GM19468 (cell line): ENCODE measurements around the gene TMOD4.
A peak's percentile ranks its signal among the peaks of the same experiment; 100 is the strongest.

Source experiments
- ATAC-seq: cut with Tn5 transposase; IDR thresholded peaks from one replicate; pipeline ENCODE4 v1.9.1; 2021; ENCODE audit warnings: mild to moderate bottlenecking, moderate library complexity, moderate number of reproducible peaks; ENCODE audit not compliant: unreplicated experiment; ENCODE audit errors: extremely low read depth

TMOD4 gene

DNA sequence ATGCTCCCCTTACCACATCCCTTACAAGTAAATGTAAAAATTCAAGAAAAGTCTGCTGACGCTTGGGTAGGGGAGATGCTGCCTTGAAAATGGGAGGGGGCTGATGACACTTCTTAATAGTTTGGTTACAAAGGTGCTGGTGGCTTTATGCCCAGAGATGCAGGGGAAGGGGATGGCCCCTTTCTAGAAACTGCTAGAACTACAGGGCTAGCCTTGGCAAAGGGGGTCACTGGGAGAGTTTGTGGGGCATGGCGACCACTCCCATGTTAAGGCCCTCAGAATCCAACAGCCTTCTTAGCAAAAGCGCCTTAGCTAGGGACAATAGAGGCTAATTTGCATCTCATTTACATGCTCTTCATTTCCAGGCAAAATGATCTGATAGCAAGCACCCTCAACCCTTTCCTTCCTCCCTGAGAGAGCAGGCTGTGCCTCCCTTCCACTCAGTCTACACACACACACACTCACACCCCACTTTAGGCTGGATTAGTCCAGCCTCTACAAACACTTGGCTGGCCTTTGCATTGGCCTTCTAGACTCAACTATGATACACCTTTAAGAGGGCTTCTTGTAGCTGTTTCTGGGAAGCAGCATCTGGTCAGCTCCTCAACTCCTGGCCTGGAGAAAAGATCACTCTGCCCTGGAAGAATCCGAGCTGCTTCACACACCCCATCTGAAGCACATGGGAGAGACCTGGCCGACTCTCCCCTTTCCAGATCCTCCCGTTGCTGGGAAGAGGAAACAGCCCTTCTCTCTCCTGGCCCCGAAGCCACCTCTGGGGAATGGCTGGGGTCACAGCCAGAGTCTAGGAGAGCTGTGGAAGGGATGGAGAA lies 31.1 kb downstream of the TMOD4 start:
- no peak for ATAC-seq

DNA sequence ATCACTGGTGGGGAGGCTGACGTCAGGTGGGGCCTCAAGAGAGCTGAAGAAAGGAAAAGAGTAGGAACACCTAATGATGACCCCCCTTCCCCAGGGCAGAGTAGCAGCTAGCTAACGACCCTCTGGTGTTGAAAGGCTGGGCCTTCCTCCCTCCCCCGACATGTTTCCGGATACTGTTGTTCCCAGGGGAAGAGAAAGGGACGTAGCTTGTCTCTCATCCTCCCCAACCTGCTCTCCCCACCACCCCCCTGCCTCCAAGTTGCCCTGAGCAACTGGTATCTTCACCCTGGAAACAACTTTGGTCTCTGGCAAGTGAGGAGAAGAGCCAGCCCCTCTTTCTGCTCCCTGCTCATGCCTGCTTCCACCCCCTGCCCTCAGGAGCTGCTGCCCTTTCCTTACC lies 31.8 kb downstream of the TMOD4 start:
- ATAC-seq, result no peak

DNA sequence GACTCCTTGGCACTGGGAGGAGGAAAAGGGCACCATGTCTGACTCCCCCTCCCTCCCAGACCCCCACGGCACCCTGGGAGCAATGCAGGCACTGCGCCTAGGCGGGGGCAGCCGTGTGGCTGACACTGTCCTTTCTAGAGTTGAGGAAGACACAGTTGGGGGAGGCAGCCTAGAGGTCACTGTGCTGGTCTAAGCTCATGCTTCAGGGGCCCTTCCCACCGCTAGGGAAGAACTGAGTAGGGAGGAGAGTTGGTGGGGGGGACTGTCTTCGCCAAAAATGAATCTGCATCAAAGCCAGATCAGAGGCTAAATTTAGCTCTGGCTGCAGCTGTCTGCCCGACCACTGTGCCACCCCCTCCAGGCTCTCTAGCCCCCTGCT lies 32.7 kb downstream of the TMOD4 start:
- no peak for ATAC-seq

DNA sequence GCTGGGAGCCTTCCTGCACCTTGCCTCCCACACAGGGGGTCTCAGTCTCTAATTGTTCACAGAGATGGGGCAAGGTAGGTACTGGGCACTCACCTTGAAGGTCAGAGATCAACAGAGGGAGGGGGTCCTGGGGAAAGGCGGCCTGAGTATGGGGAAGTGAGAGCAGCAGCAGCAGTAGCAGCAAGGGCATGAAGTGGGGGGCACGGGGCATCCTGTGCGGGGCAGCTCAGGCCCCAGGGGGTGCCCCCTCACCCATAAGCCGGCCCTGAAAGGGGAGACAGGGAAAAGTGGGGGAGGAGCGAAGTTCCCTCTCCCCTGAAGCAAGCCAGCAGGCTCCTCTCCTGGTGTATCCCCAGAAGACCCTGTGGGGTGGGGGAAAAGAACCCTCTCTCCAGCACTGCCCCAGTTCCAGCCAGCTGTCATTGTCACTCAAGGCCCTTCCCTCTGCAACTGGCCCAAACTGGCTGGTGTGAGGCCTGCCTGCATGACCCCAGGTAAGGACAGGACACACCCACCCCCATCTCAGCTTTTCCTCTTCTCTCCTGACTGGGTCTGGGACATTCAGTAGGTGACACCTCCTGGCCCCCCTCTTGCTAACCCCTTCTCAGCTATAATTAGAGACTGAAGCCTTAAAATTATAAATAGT lies 33.2 kb downstream of the TMOD4 start:
- no peak for ATAC-seq

DNA sequence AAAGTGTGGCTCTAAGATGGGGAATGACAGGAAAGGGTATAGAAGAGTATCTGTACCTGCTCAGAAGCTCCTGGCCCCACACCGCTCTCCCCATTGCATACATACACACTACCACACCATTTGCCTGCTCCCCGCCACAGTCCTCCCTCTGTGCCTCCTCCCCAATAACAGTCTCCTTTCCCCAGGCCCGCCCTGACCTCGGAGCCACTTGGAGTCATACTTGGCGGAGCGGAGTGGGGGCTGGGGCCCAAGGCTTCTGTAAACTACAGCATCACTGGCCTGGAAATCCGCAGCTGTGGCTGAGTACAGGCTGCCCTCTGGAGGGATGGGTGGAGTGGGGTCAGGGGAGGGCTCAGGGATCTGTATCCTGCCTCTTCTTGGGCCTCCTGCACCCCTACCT lies 38.0 kb downstream of the TMOD4 start:
- ATAC-seq, result no peak

DNA sequence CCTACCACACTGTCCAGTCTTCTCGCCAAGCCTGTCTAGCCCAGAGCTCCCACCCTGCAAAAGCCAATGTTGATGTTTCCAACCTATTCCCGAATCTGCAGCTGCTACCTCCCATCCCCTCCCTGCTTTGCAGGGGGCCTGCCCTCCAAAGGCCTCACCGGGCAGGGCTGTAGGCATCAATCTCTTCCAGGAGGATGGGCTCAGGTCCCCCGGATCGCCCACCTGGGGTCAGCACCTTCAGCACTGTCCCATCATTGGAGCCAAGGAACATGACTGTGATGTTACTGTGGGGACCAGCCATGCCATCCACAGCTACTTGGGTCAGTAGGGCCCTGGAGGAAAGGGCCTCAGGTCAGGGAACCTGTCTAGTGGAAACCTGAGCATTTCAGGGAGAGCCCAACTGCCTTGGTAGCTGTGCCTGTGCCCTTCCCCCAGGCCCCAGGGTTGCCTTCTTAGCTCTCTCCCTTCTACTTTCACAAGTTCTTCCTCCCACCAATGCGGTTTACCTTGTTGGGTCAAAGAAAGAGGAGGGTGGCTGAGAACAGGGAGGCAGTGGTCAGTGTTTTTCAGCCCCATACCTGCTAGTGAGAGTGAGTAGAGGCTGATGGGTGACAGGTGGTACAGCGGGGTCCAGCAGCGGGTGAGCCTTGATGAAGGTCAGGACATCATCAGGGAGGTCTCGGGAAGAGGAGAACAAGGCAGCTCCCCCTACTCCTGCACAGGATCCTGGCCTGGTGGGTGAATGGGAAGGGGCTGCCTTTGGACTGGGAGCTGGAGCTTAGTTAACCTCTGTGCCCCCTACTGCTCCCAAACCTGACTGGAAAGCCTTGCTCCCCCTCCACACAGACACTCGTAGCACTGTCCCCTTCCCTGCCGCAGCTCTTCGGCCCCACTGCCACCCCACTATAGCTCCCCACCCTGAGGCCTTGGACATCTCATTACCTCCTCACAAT lies 40.1 kb downstream of the TMOD4 start:
- ATAC-seq, result no peak

DNA sequence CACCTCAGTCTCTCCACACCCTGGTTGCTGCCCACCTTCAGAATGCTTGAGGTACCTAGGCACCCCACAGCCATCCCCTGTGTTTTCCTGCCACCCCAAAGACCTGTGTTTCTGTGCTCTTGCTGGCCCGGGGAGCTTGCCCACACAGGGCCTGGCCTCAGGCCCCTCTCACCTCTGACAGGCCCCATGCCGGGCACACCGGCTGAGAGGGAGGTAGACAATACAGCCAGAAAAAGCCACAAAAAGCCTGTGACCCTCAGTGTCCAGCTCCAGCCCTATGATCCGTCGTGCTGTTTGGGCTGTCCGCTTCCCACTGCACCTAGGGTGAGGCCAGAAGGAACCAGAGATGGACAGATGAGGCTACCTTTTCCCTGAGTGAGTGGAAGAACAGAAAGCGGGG lies 40.8 kb downstream of the TMOD4 start:
- no peak for ATAC-seq

DNA sequence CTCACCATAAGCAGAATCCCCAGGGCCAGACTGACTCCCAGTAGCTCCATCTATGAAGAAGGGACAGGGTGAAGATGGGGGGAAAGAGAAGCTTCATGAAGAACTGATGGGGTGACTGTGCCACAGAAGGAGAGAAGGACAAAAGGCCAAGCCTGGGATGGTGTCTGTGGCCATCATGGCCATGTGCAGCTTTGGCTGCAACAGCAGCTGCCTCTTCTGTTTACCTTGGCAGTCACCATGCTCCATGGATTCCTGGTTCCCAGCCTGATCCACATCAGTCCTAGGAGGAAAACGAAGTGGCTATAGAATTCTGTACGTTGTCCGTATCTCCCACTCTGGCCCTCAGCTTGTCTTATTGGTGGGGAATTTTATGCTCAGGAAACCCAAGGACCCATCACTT lies 41.4 kb downstream of the TMOD4 start:
- no peak for ATAC-seq

DNA sequence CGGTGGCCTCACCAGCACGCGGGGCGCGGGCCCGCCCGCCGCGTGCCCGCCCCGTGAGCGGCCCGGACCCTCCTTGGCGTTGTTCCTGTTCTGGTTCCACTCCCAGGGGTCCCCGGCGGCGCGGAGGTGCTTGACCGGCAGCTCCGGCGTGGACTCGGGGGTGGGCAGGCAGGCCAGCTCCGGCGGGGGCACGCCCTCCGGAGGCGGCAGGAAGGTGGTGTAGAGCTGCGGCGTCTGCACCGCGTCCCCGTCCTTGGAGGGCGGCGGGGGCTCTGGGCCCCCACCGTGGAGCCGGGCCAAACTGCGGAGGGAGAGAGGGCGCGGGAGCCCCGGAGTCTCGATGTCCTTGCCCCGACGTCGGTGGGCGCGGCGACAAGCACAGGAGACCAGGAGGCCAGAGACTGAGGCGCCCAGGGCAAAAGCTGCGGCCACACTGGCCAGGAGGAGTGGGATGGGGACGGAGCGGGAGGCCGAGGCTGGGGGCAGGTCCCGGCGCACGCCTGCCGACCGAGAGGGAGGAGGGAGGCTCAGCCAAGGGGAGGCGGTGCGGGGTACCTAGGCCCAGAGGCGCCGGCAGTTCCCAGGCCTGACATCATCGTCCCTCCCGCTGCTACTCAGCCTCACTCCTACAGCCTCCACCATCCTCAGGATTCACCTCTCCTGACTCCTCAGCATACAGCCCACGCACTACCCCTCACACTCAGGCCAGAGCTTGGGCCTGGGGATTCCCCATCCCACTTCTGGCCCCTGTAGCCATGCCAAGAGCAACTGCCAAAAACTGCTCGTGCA lies 42.6 kb downstream of the TMOD4 start:
- no peak for ATAC-seq

DNA sequence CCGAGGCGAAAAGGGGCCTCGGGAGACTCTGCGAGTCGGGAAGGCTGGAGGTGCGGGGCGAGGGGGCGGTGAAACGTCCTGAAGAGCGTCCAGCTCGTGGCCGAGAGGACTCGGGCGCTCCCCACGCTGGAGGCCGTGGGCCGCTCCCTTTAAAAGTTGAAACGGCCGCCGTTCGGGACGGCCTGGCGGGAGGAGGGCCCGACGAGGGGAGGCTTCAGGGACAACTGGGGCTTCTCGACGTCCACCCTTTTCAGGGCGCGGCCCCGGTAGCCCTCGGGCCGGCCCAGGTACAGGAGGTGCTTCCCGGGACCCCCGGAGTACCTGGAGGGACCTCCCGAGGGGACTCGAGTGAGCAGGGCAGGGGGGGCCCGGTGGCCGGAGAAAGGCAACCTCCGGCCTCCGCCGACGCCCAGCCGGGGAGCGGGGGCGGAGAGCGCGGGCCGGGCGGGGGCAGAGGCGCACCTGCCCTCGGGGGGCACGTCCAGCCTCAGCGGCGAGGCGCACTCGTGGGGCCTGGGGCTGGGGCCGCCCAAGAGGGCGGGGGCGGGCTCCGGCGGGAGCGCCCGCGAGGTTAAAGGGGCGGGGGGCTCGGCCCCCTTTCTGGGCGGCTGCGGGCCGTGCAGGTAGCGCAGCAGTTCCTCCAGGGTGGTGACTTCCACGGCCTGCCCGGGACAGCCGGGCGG lies 43.3 kb downstream of the TMOD4 start:
- no peak for ATAC-seq

DNA sequence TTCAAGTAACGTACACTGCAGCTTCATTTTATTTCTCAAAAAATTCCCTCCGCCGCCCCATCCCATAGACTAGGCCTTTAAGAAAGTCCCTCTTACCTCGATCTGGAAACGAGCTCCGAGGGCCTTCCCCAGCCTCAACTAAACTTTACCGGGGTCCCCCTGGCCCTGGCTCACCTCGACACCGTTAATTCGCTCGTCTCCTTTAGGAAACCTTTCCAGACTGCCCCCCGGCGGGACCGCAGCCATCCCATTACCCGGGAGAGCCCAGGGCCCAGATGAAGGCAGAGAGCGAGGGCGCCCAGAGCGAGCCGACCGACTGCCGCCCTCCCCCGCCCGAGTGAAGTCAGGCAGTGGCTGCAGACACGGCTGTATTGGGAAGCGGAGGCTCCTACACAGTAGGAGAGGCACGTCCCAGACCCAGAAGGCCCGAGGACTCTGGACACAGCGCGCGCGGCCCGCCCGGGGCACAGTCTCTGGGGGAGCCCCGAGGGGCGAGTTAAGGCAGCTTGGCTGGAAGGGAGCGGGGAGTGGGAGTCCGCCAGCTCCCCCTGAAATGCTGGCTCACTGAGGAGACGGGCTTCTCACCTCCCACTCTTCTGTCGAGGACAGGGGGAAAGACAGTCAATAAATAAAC lies 44.0 kb downstream of the TMOD4 start:
- ATAC-seq, result no peak

DNA sequence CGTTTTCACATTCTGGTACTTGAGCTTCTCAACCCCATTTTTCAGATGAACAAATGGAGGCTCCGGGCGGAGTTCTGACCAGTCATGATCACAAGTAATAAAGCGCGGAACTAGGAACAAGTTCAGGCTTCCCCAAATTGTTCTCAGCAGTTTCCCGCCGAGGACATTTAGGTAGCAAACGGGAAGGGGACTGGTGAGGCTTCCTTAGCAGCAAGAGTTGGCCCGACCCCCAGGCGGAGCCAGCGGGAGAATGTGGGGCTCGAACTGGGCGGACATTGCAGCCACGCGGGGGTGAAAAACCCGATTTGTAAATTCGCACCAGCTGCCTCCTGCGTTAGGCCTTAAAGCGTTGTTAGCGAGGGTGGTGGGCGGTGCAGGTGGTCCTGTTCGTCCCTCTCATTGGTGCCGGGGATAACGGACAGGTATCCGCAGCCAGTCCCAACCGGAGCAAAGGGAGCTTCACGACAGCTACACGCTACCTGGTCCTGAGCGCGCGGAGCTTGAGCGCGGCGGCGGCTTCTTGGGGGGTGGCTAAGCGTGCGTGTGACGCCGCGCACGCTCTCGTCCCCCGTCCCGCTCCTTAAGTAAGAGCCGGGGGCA lies 44.7 kb downstream of the TMOD4 start:
- peak; percentile 46 for ATAC-seq

DNA sequence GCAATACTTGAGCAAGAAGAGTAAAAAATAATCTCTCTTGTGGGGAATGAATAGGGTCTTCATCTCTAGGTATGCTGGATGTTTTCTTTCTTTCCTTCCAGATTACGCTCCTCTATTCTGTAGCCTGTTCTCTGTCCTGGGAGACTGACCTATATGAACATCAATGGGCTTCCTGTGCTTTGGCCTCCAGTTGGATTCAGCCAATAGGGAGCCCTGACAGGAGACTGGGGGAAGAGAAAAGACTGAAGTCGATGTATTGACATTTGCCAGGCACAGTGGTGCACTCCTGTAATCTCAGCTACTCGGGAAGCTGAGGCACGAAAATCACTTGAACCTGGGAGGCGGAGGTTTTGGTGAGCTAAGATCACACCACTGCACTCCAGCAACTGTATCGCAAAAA lies 47.0 kb downstream of the TMOD4 start:
- ATAC-seq, result no peak

DNA sequence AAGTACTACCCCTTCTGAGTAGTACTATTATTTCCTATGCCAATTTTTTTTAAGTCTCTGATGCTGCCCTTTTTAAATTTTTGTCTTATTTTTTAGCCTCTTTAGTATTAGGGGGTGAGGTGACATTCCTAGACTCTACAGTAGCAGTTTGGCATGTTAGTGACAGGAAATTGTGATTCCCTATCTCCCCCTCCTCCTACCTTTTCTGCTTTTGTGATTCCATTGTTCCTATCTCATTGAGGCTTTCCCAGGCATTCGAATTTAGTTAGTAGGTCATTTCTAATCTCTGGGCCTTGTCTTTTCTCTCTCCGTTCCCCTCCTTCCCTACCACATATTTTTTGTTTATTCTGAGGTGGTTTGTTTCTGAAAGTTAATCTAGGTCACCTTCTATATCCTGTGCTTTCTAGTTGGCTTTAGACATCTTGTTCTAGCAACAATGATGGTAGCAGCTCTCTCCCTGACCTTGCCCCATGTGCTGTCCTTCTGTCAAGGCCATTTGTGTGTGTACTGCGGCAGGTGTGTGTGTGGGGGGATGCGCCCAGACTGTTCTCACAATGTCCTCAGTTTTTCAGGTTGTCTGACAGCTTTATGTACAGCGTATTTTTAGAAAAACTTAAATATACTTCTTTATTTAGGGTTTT lies 50.9 kb downstream of the TMOD4 start:
- ATAC-seq, result no peak
